ENCODE measurements around the gene NRXN3. TPM values are rescaled to one million over a fixed set of nuclear protein-coding genes. Genes with fewer than 3 reads are reported as not detected.

Gene NRXN3
- polyA plus RNA-seq, 6 donors from 2014 or later = not detected

DNA sequence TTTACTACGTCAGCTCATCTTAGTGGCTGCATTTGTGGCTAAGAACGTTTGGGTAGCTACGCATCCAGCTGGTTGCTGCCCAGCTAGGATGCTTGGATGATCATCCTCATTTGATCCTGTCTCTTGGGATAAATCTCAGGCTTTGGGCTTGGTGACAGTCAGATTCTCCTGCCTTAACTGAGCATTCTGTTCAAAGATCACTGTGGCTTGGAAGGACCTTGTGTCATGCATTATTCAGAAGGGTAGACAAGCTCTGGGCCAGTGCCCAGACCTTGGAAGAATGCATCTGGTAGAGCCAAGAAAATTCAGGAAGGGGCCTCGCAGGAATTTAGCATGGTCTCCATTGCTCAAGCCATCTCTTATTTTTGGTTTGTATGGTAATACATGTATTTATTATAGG, 188.4 kb downstream of the NRXN3 start:
- ATAC-seq (ENCODE audit: low read depth in 2 of 2) (no peak), DNase-seq (no peak)
- Mint-ChIP-seq H3K27me3 (peaks cover 4 to 11% (median 5%) of the 10 kb centered on the region in 3 donors), H3K36me3 (no peaks in the 10 kb centered on the region), H3K9me3 (peaks cover 0 to 6% (median 0%) of the 10 kb centered on the region in 7 donors), H3K27ac (no peak overlapping the region), H3K4me3 (no peak overlapping the region), H3K4me1 (no peaks in the 10 kb centered on the region)

DNA sequence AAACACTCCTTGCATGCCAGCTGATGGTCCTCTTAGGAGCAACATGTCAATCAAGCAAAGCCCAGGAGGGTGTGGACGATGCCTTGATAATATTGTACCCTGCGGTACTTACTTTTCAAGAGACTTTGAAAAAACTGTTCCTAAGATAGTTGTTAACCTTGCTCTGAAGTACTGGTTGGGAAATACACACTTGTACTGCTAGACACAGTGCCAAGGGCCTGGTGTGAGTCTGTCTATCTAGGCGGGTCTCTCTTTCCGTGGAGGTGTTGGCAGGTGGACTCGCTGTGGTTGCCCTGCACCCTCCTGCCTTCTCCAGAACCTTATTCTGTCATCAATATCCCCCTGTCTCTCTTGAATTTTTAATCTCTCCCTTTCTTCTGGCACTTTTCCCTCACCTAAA, 189.4 kb downstream of the NRXN3 start:
- Mint-ChIP-seq H3K4me1 (no peaks in the 10 kb centered on the region), H3K36me3 (no peaks in the 10 kb centered on the region), H3K9me3 (peaks cover 0 to 6% (median 0%) of the 10 kb centered on the region in 7 donors), H3K27me3 (peaks cover 4 to 11% (median 5%) of the 10 kb centered on the region in 3 donors), H3K4me3 (no peak overlapping the region), H3K27ac (no peak overlapping the region)
- no peak for ATAC-seq (ENCODE audit: low read depth in 2 of 2)
- no peak for DNase-seq

DNA sequence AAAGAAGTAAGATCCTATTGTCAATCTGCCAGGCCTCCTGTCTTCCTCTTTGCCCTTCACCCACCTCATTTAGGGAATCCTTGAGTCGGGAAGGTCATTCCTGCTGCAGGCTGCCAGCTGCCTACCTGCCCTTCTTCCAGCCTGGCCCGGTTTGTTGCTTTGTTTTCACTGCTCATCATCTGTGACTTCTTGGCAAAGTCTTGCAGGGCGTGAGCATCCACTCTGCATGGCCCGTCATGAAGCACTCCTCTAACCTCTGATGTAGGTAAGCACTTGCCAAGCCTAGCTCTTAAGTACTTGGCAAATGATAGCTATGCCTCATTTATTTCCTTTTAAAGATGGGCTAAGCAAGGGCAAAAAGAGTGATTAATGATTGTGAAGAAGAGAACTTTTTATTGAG, 192.8 kb downstream of the NRXN3 start:
- H3K9me3 Mint-ChIP-seq = peaks cover 0 to 9% (median 2%) of the 10 kb centered on the region in 7 donors
- H3K27me3 Mint-ChIP-seq = peaks cover under 1 to 10% (median 4%) of the 10 kb centered on the region in 3 donors
- H3K27ac Mint-ChIP-seq = no peak overlapping the region
- no peak for ATAC-seq (ENCODE audit: low read depth in 2 of 2)
- no peak for DNase-seq
- no peak overlapping the region for H3K4me3 Mint-ChIP-seq
- no peaks in the 10 kb centered on the region for H3K36me3 Mint-ChIP-seq
- H3K4me1 Mint-ChIP-seq = no peaks in the 10 kb centered on the region

DNA sequence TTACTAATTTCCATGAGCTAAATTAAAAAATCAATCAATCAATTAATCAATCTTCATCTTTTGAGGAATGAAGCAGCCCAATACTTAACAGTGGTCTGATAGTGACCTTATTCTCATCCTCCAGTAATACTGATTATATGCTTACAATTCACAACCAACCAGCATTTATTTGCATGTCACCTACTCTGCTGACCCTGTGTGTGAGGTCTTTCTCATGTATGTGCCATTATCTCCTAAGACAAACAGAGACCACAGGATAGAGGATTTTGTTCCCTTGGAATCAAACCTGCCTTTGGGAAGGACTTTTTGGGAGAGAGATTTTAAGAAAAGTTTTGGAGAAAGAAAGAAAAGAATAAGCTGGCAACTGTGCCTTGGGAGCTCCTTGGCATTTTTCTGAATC, 197.2 kb downstream of the NRXN3 start:
- H3K4me1 Mint-ChIP-seq = no peaks in the 10 kb centered on the region
- DNase-seq = no peak
- ATAC-seq (ENCODE audit: low read depth in 2 of 2) = no peak
- H3K27me3 Mint-ChIP-seq = peaks cover 14 to 23% (median 15%) of the 10 kb centered on the region in 3 donors
- no peak overlapping the region for H3K27ac Mint-ChIP-seq
- H3K9me3 Mint-ChIP-seq = peaks cover 0 to 9% (median 3%) of the 10 kb centered on the region in 7 donors
- no peaks in the 10 kb centered on the region for H3K36me3 Mint-ChIP-seq
- H3K4me3 Mint-ChIP-seq = no peak overlapping the region

DNA sequence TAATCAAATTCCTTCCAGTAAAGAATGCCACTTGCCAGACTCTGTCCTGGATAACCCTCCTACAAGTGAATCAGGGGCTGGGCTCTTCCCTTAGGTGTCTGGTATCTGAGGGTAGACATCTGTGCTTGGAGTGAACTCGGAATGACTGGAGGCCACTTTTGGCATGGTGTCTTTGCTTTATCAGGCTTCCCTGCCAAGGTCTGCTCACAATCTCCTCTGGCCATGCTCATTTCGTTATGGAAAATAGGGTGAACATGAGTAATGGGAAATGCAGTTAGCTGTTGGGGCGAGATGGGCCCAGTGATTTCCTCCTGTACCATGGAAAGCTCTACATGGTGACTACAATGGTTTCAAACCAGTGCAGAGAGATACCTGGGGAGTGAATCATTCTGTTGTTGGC, 212.9 kb downstream of the NRXN3 start:
- no peaks in the 10 kb centered on the region for H3K27me3 Mint-ChIP-seq
- H3K27ac Mint-ChIP-seq = no peak overlapping the region
- no peaks in the 10 kb centered on the region for H3K4me1 Mint-ChIP-seq
- no peak for ATAC-seq (ENCODE audit: low read depth in 2 of 2)
- peaks cover 0 to 19% (median 1%) of the 10 kb centered on the region in 7 donors for H3K9me3 Mint-ChIP-seq
- no peak for DNase-seq
- H3K4me3 Mint-ChIP-seq = no peak overlapping the region
- no peaks in the 10 kb centered on the region for H3K36me3 Mint-ChIP-seq

DNA sequence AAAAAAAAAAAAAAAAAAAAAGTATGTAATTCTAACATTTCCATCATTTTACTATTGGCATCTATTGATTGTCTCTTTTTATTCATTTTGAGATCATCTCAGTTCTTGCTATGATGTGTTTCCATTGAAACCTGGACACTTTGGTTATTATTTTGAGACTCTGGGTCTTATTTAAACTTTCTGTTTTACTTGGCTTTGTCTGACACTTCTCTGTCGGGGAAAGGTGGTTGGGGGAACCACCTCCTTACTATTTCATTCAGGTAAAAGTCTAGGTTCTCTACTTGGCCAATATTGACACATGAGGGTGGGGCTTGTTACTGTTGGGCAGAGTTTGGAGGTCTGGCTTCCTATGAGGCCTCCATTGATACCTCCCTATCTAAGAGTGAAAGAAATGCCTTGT, 228.0 kb downstream of the NRXN3 start:
- no peaks in the 10 kb centered on the region for H3K36me3 Mint-ChIP-seq
- no peak for DNase-seq
- no peaks in the 10 kb centered on the region for H3K4me1 Mint-ChIP-seq
- no peak overlapping the region for H3K27ac Mint-ChIP-seq
- no peak for ATAC-seq (ENCODE audit: low read depth in 2 of 2)
- peaks cover 0 to 8% (median 0%) of the 10 kb centered on the region in 7 donors for H3K9me3 Mint-ChIP-seq
- peaks cover 3 to 14% (median 6%) of the 10 kb centered on the region in 3 donors for H3K27me3 Mint-ChIP-seq
- no peak overlapping the region for H3K4me3 Mint-ChIP-seq

DNA sequence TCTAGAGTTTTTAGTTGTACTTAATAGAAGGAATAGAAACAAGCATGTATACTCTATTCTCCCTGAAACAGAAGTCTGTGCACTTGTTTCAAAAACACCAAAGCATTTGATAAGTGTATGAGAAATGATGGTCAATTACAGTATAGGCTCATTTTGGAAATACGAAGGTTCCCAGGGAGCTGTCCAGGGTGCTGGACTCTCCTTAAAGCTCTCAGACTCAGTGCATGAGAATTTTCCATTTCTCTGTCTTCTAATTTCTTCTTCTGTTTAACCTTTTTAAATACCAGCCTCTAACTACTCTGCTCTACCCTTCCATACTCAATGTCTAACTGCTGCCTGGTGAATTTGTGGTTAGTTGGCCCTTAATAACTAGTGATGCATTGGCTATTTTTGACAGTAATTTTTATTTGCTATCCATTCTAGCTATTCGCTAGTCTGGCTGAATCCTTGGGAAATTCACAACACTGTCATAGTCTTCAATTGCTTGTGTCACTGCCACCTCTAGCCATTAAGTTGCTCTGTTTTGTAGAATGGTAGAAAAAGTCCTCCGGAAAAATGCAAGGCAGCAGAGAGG, 229.2 kb downstream of the NRXN3 start:
- Mint-ChIP-seq H3K4me3 (no peak overlapping the region), H3K27me3 (peaks cover under 1 to 23% (median 18%) of the 10 kb centered on the region in 3 donors), H3K36me3 (no peaks in the 10 kb centered on the region), H3K9me3 (peaks cover 0 to 8% (median 0%) of the 10 kb centered on the region in 7 donors), H3K27ac (no peak overlapping the region), H3K4me1 (no peaks in the 10 kb centered on the region)
- ATAC-seq (ENCODE audit: low read depth in 2 of 2) (no peak), DNase-seq (no peak)

DNA sequence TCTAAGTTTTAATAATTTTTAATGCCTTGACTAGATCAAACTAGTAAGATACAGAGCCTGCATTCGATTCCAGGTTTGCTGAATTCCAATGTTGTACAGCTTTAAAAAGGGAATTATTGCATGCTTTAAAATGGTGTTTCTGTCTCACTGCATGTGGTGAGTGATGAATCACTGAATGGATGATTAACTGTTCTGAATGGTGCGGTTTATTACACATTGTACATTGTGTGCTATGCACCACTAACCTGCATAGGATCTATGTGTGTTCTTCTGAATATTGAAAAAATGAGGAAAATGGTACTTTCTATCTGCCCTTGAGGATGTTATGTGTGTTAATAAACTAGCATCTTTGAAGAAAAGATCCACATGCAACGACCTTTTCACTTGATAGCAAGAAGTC, 231.7 kb downstream of the NRXN3 start:
- ATAC-seq (ENCODE audit: low read depth in 2 of 2) (no peak), DNase-seq (no peak)
- Mint-ChIP-seq H3K9me3 (peaks cover 0 to 8% (median 0%) of the 10 kb centered on the region in 7 donors), H3K27ac (no peak overlapping the region), H3K4me1 (no peaks in the 10 kb centered on the region), H3K27me3 (peaks cover 8 to 32% (median 25%) of the 10 kb centered on the region in 3 donors), H3K36me3 (no peaks in the 10 kb centered on the region), H3K4me3 (no peak overlapping the region)

DNA sequence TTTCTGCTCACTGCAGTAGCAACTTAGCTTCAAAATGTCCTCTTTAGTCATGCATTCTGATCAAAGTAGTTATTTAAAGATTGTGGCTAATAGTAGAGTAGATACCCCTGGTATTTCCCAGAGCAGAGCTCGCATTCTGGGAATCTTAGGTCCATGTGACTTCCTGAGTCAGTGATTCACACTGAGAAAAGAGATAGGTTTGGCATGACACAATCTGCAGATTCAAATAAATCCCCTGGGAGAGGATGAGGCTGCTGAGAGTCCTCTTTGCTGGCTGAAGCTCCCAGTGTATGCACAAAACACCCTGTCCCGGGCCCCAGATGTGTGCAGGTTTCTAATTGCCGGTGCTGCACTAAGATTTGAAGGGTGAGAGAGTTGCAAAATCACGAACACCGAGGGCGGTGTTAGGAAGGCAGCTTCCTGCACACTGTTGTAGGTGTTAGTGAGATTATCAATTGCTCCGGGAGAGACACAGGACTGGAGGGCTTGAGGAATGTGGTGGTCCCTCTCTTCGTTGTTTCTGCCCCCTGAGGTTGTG, 233.2 kb downstream of the NRXN3 start:
- Mint-ChIP-seq H3K27me3 (peaks cover 12 to 44% (median 30%) of the 10 kb centered on the region in 3 donors), H3K27ac (no peak overlapping the region), H3K4me1 (no peaks in the 10 kb centered on the region), H3K4me3 (no peak overlapping the region), H3K36me3 (no peaks in the 10 kb centered on the region), H3K9me3 (peaks cover 0 to 6% (median 1%) of the 10 kb centered on the region in 7 donors)
- no peak for DNase-seq
- no peak for ATAC-seq (ENCODE audit: low read depth in 2 of 2)

DNA sequence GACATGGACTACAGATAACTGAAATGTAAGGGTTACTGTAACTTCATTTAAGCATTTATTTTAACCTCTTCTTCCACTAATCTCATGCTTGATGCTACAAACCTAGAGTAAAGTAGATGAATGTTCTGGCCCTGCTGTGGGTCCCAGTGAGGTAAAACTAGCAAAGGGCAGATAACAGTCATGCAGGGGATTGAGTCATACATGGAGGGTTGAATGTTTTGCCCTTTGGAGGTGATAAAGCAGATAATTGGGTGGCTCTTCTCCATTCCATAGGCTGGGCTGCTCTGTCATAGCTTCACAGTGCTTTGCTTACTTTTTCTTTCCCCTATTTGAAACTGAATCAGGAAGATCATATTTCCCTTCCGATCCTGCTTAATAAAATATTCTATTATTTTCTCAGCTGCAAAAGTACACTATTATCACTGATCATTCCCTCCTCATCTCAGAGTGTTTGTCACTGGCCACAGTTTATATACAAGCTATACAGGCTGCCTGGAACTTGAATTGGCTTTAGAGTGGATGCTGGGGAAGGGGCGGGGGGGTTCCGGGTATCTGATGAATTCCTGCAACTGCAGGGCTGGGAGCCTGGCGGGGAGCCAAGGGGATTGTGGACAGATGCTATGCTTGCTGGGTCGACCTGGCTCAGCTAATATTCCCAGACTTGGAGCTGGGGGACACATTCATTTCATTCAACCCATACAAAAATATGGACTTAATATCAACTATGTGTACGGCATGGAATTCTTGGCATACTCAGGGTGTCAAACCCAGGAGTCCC, 235.1 kb downstream of the NRXN3 start:
- H3K27me3 Mint-ChIP-seq = peaks cover 12 to 41% (median 31%) of the 10 kb centered on the region in 3 donors
- no peak overlapping the region for H3K4me3 Mint-ChIP-seq
- no peaks in the 10 kb centered on the region for H3K4me1 Mint-ChIP-seq
- no peak overlapping the region for H3K27ac Mint-ChIP-seq
- H3K36me3 Mint-ChIP-seq = no peaks in the 10 kb centered on the region
- no peak for DNase-seq
- ATAC-seq (ENCODE audit: low read depth in 2 of 2) = no peak
- H3K9me3 Mint-ChIP-seq = peaks cover 0 to 9% (median 2%) of the 10 kb centered on the region in 7 donors

DNA sequence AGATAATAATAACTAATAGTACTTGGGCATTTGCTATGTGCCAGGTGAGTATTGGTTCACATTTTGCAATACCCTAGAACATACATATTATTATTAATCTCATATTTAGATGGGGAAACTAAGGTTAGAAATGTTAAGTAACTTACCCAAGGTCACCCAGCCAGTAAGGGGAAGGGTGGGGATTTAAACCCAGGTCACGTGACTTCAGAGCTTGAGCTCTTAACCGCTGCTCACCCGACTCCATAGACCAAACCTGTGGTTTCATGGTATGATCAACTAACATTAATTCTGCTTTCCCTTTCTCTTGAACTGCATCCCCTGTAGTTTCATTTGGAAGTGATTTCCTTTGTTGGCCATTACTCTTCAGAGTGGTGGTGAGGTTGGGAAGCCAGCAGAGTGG, 242.3 kb downstream of the NRXN3 start:
- Mint-ChIP-seq H3K4me1 (no peaks in the 10 kb centered on the region), H3K36me3 (no peaks in the 10 kb centered on the region), H3K27me3 (peaks cover 7 to 10% (median 10%) of the 10 kb centered on the region in 3 donors), H3K9me3 (peaks cover 0 to 14% (median 2%) of the 10 kb centered on the region in 7 donors), H3K27ac (no peak overlapping the region), H3K4me3 (no peak overlapping the region)
- ATAC-seq (ENCODE audit: low read depth in 2 of 2) = no peak
- no peak for DNase-seq

DNA sequence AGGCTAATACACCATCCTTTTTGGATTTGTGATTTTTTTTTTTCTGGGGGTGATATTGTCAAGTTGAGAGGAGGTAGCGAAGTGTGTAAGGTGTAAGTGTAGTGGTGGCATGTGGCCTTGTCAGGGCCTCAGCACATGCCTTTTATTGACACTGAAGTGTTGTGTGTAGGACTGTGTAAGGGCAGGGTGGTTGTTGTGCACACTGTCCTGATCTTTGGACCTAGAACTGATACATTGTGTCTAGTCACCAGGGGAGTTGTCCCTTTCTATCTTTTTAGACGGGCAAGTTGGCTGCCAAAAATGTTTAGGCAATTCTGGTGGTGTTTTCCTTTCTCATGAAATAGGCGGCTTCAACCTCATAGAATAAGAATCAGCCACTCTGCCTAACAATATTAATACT, 244.0 kb downstream of the NRXN3 start:
- H3K27me3 Mint-ChIP-seq = peaks cover 0 to 4% (median 0%) of the 10 kb centered on the region in 3 donors
- no peak overlapping the region for H3K4me3 Mint-ChIP-seq
- no peak overlapping the region for H3K27ac Mint-ChIP-seq
- peaks cover 0 to 14% (median 2%) of the 10 kb centered on the region in 7 donors for H3K9me3 Mint-ChIP-seq
- DNase-seq = no peak
- H3K4me1 Mint-ChIP-seq = no peaks in the 10 kb centered on the region
- no peak for ATAC-seq (ENCODE audit: low read depth in 2 of 2)
- no peaks in the 10 kb centered on the region for H3K36me3 Mint-ChIP-seq

DNA sequence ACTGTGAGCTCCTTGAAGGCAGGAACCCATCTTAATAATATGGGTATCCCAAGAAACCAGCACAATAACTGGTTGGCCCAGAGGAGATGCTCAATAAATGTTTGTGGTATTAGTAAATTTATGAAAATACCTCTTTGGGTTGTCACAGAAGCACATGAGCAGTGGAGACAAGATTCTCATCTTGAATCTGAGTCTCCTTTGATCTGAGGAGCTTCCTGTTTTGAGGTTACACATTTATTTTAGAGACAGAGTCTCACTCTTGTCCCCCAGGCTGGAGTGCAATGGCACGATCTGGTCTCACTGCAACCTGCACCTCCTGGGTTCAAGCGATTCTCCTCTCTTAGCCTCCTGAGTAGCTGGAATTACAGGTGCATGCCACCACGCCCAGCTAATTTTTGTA, 247.4 kb downstream of the NRXN3 start:
- no peaks in the 10 kb centered on the region for H3K4me1 Mint-ChIP-seq
- no peak overlapping the region for H3K27ac Mint-ChIP-seq
- DNase-seq (no peak), ATAC-seq (ENCODE audit: low read depth in 2 of 2) (no peak)
- H3K4me3 Mint-ChIP-seq = no peak overlapping the region
- no peaks in the 10 kb centered on the region for H3K36me3 Mint-ChIP-seq
- H3K27me3 Mint-ChIP-seq = peaks cover 0 to 4% (median 0%) of the 10 kb centered on the region in 3 donors
- peaks cover 0 to 5% (median 0%) of the 10 kb centered on the region in 7 donors for H3K9me3 Mint-ChIP-seq

DNA sequence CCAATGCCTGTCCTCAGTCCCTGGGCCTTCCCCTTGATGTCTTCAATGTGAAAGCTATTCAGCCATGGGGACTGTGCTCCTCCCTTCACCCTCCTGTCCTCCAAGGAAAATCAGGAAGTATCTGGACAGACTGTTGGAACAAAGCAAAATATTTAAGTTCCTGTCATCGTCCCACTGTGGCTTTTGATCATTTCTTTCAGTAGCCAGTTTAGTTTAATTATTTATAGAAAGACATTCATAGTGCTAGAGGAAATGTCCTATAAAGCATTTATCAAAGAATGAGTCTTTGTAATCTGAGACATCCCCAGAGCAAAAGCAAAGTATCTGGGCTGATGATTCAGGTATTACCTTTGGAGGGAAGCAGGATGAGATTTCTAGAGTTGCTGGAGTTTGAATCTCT, 254.1 kb downstream of the NRXN3 start:
- ATAC-seq (ENCODE audit: low read depth in 2 of 2) = no peak
- Mint-ChIP-seq H3K4me3 (no peak overlapping the region), H3K9me3 (peaks cover 0 to 2% (median 0%) of the 10 kb centered on the region in 7 donors), H3K27ac (no peak overlapping the region), H3K4me1 (no peaks in the 10 kb centered on the region), H3K36me3 (no peaks in the 10 kb centered on the region), H3K27me3 (peaks cover 0 to 15% (median 14%) of the 10 kb centered on the region in 3 donors)
- no peak for DNase-seq

Data from naive B cell (primary cell).